ENCODE data around the gene PPP1R2C. TPM values are rescaled to one million over a fixed set of nuclear protein-coding genes. Genes with fewer than 3 reads are reported as not detected.

PPP1R2C gene
- total and polyA plus RNA-seq, 2 experiments from 2014 or later, result not detected

DNA sequence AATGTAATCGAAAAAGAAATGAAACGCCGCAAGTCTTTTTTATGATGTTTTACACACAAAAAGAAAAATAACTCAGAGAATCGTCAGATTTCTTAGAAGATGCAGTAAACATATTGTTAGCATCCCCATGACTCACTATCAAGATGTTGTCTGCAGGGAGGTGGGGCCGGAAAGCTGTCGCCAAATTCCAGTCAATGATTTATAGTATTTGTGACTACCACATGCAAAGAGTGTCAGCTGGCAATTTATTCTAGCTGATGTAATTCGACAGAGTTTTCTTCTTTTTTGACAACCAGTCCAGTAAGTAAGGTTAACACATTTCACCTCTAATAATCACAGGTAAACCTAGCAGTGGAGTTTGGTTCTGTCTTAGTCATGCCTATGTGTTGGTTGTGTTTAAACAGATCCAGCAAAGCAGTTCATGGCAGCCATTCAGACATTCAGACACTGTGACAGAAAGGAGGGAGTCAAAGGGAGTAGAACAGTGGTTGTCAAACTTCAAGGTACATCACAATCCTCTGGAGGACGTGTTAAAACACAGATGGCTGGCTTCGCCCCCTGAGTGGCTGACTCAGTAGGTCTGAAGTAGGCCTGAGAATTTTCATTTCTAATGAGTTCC is 19.8 kb upstream of the PPP1R2C start (continued):
- TF ChIP-seq ZNF331 (CRISPR knock-in tag; IDR thresholded peaks at IDR 0.05; ENCODE audit: low read depth), result no peak
- no peak for TF ChIP-seq CREB1 (CRISPR knock-in tag; IDR thresholded peaks at IDR 0.05; ENCODE audit: low read depth)
- TF ChIP-seq, protein P1, sequence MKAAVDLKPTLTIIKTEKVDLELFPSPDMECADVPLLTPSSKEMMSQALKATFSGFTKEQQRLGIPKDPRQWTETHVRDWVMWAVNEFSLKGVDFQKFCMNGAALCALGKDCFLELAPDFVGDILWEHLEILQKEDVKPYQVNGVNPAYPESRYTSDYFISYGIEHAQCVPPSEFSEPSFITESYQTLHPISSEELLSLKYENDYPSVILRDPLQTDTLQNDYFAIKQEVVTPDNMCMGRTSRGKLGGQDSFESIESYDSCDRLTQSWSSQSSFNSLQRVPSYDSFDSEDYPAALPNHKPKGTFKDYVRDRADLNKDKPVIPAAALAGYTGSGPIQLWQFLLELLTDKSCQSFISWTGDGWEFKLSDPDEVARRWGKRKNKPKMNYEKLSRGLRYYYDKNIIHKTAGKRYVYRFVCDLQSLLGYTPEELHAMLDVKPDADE (IDR thresholded peaks at IDR 0.05), result no peak

DNA sequence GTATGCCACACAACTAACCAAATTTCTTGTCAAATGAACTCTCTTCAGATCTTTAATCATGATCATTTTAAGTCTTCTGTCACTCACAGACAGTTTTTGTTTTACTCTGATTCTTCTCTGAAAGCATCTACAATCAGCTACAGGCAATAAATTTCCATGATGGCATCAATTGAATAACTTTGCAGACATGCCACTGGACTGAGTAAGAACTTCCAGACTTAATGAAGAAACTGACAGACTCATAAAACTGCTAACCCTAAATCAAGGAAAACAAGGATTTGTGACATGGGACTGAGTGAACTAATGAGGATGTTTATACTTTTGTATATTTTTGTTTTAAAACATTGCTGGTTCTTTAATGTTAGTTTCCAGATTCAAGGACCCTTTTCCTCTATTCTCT is 5.5 kb upstream of the PPP1R2C start:
- Histone ChIP-seq H3K27ac (ENCODE audit: low read depth) (no peak overlapping the region), H3K9me2 (ENCODE audit: insufficient read depth) (no peaks in the 10 kb centered on the region), H3K4me2 (no peak overlapping the region), H2AFZ (no peak overlapping the region), H3K79me2 (replicated peaks; ENCODE audit: insufficient read depth) (no peaks in the 10 kb centered on the region), H3F3A (replicated peaks; ENCODE audit: low read depth) (no peaks in the 10 kb centered on the region), H3K4me3 (no peak overlapping the region), H3K36me3 (ENCODE audit: insufficient read depth) (no peaks in the 10 kb centered on the region), H3K27me3 (ENCODE audit: insufficient read depth) (no peaks in the 10 kb centered on the region), H3K4me1 (ENCODE audit: insufficient read depth) (no peaks in the 10 kb centered on the region), H4K20me1 (replicated peaks; ENCODE audit: insufficient read depth) (no peaks in the 10 kb centered on the region)
- Mint-ChIP-seq H3K27me3 (ENCODE audit: insufficient read depth, low read depth, poor library complexity) (no peaks in the 10 kb centered on the region), H3K4me3 (no peak overlapping the region), H3K4me1 (no peaks in the 10 kb centered on the region), H3K9me3 (peaks cover 22% of the 10 kb centered on the region), H3K27ac (no peak overlapping the region), H3K36me3 (ENCODE audit: low read depth) (peaks cover 23% of the 10 kb centered on the region)
- DNase-seq (ENCODE audit: low spot score), result no peak
- no peak for ATAC-seq
- TF ChIP-seq STAT1 (IDR thresholded peaks at IDR 0.05; ENCODE audit: unreplicated experiment) (no peak), ZNF331 (CRISPR knock-in tag; IDR thresholded peaks at IDR 0.05; ENCODE audit: low read depth) (no peak), CREB1 (CRISPR knock-in tag; IDR thresholded peaks at IDR 0.05; ENCODE audit: low read depth) (no peak), ZNF114 (CRISPR knock-in tag; IDR thresholded peaks at IDR 0.05) (no peak), REST (IDR thresholded peaks at IDR 0.05; ENCODE audit: unreplicated experiment) (no peak), NANOG (IDR thresholded peaks at IDR 0.05; ENCODE audit: borderline replicate concordance) (no peak), JUNB (IDR thresholded peaks at IDR 0.05; ENCODE audit: unreplicated experiment) (no peak), EZH2 (IDR thresholded peaks at IDR 0.05; ENCODE audit: low read depth, unreplicated experiment) (no peak), POLR2AphosphoS5 (IDR thresholded peaks at IDR 0.05; ENCODE audit: low read depth) (no peak)
- TF ChIP-seq, protein P1 (IDR thresholded peaks at IDR 0.05), result no peak
- TF ChIP-seq, protein P2, sequence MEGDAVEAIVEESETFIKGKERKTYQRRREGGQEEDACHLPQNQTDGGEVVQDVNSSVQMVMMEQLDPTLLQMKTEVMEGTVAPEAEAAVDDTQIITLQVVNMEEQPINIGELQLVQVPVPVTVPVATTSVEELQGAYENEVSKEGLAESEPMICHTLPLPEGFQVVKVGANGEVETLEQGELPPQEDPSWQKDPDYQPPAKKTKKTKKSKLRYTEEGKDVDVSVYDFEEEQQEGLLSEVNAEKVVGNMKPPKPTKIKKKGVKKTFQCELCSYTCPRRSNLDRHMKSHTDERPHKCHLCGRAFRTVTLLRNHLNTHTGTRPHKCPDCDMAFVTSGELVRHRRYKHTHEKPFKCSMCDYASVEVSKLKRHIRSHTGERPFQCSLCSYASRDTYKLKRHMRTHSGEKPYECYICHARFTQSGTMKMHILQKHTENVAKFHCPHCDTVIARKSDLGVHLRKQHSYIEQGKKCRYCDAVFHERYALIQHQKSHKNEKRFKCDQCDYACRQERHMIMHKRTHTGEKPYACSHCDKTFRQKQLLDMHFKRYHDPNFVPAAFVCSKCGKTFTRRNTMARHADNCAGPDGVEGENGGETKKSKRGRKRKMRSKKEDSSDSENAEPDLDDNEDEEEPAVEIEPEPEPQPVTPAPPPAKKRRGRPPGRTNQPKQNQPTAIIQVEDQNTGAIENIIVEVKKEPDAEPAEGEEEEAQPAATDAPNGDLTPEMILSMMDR (conservative IDR thresholded peaks at IDR 0.05; ENCODE audit: low read depth in 2 of 2), result no peak
